Glutamatergic neuron (in vitro differentiated cells): ENCODE measurements around the gene ECHDC3. TPM values are rescaled to one million over a fixed set of nuclear protein-coding genes. Genes with fewer than 3 reads are reported as not detected.

Experiments used
- DNase-seq: peaks from one replicate; pipeline ENCODE4 v3.0.0; 2022
- H3K27ac Mint-ChIP-seq: one replicate; pipeline ENCODE4 v1.8.0; 2020; ENCODE audit warnings: mild to moderate bottlenecking, mixed read lengths, inconsistent platforms; ENCODE audit not compliant: unreplicated experiment
- H3K27me3 Mint-ChIP-seq: one replicate; pipeline ENCODE4 v1.8.0; 2020; ENCODE audit warnings: mild to moderate bottlenecking, moderate library complexity, mixed read lengths, inconsistent platforms; ENCODE audit not compliant: unreplicated experiment
- H3K36me3 Mint-ChIP-seq: one replicate; pipeline ENCODE4 v1.8.0; 2020; ENCODE audit warnings: mild to moderate bottlenecking, mixed read lengths, inconsistent platforms; ENCODE audit not compliant: unreplicated experiment
- H3K4me1 Mint-ChIP-seq: one replicate; pipeline ENCODE4 v1.8.0; 2020; ENCODE audit warnings: mild to moderate bottlenecking, low read depth, mixed read lengths, inconsistent platforms; ENCODE audit not compliant: unreplicated experiment
- H3K4me3 Mint-ChIP-seq: one replicate; pipeline ENCODE4 v1.8.0; 2020; ENCODE audit warnings: mild to moderate bottlenecking, mixed read lengths, inconsistent platforms; ENCODE audit not compliant: unreplicated experiment
- H3K9me3 Mint-ChIP-seq: one replicate; pipeline ENCODE4 v1.8.0; 2020; ENCODE audit warnings: mild to moderate bottlenecking, moderate library complexity, mixed read lengths, inconsistent platforms; ENCODE audit not compliant: unreplicated experiment
- CTCF ChIP-seq: fragments of 200-600 bp; sonication (generic); IDR thresholded peaks from one replicate; pipeline ENCODE4 v1.5.0; 2021; ENCODE audit not compliant: partially characterized antibody, unreplicated experiment
- total RNA-seq: library from RNA; stranded (reverse); fragmentation: NEBNext Ultra II Directional; extraction: Animal tissue kit (Norgen Biotek cat#: 25700); gene quantifications from one replicate; pipeline ENCODE4 v1.2.1, GENCODE V29; 2021; ENCODE audit not compliant: unreplicated experiment

The ECHDC3 gene
- total RNA-seq, 1 donor from 2014 or later, result 11.8 TPM

GRCh38 chr10:11773761-11774441 is 31.7 kb downstream of the ECHDC3 start:
- TF ChIP-seq CTCF, result no peak
- Mint-ChIP-seq H3K9me3 (peaks cover 2% of the 10 kb centered on the region), H3K4me1 (no peaks in the 10 kb centered on the region), H3K27ac (no peak overlapping the region), H3K36me3 (peaks cover 4% of the 10 kb centered on the region), H3K27me3 (peaks cover 6% of the 10 kb centered on the region), H3K4me3 (no peak overlapping the region)
- no peak for DNase-seq

- no peak for TF ChIP-seq CTCF
- Mint-ChIP-seq H3K36me3 (peaks cover 9% of the 10 kb centered on the region), H3K27me3 (peaks cover 6% of the 10 kb centered on the region)
Measured at GRCh38 chr10:11775412-11775811, 33.2 kb downstream of the ECHDC3 start.

GRCh38 chr10:11776080-11776479 is 33.9 kb downstream of the ECHDC3 start:
- H3K27me3 Mint-ChIP-seq, result peaks cover 6% of the 10 kb centered on the region

More at GRCh38 chr10:11775412-11775811, 33.2 kb downstream of the ECHDC3 start:
- Mint-ChIP-seq H3K27ac (no peak overlapping the region), H3K4me3 (no peak overlapping the region), H3K9me3 (peaks cover 3% of the 10 kb centered on the region), H3K4me1 (no peaks in the 10 kb centered on the region)
- no peak for DNase-seq

GRCh38 chr10:11781114-11781513 is 38.9 kb downstream of the ECHDC3 start:
- Mint-ChIP-seq H3K36me3 (peaks cover 9% of the 10 kb centered on the region), H3K4me3 (no peak overlapping the region), H3K4me1 (no peaks in the 10 kb centered on the region), H3K9me3 (peaks cover 3% of the 10 kb centered on the region), H3K27ac (no peak overlapping the region), H3K27me3 (peaks cover 2% of the 10 kb centered on the region)
- TF ChIP-seq CTCF, result no peak
- DNase-seq, result no peak

More at GRCh38 chr10:11776080-11776479, 33.9 kb downstream of the ECHDC3 start:
- Mint-ChIP-seq H3K4me3 (no peak overlapping the region), H3K36me3 (peaks cover 9% of the 10 kb centered on the region), H3K4me1 (no peaks in the 10 kb centered on the region), H3K9me3 (peaks cover 3% of the 10 kb centered on the region), H3K27ac (no peak overlapping the region)
- no peak for DNase-seq
- TF ChIP-seq CTCF, result no peak

- TF ChIP-seq CTCF, result peak; percentile 87
- Mint-ChIP-seq H3K4me1 (no peaks in the 10 kb centered on the region), H3K27ac (no peak overlapping the region), H3K27me3 (no peaks in the 10 kb centered on the region), H3K9me3 (peaks cover 5% of the 10 kb centered on the region), H3K4me3 (no peak overlapping the region), H3K36me3 (peaks cover 5% of the 10 kb centered on the region)
- no peak for DNase-seq
Measured at GRCh38 chr10:11782793-11783557, 40.8 kb downstream of the ECHDC3 start.
